Measurements from ENCODE around the gene ENDOD1.

ENDOD1 gene

GRCh38 chr11:95148938-95149337 lies 59.3 kb downstream of the ENDOD1 start:
- in situ Hi-C loops (cut with HindIII; ENCODE audit: low sequenced_read_pairs): no loop called here
- no peak for DNase-seq (ENCODE audit: low read depth)
- no peak for TF ChIP-seq CTCF (IDR thresholded peaks at IDR 0.05; ENCODE audit: low read depth, low read length, missing control alignments)
- no peak overlapping the region for H3K4me3 ChIP-seq (ENCODE audit: low read depth, low read length)

DNA sequence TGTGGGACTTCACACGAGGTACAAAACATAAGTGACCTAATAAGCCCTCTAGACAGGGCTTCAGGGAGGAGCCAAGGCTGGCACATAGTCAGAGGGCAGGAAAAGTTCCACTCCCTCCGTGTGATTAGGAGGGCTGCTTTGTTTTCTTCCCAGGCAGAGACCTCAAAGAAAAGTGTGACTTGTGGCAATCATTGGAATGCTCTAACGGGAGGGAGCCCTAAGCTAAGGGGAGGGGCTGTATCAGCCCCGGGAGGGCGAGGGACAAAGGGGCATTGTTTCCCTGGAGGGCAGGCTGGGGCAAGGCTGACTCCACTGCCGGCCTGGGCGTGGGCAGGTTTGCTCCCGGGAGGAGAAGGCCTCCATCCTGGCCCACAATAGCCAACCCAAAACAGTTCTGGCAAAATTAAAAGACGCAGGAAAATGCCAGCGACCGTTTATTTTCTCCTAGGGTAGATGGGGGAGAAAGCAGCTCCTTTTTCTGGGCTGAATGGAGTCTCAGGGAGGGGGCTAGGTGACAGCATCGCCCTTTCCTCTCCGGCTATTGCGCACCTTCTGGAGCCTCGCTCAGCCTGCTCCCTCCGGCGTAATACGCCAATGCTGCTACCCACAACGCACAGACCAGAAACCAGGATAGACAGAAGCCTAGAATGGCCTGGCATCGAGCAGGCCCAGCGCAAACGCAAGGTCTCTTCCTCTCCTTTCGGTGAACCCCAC lies 60.2 kb downstream of the ENDOD1 start:
- no peak for DNase-seq (ENCODE audit: low read depth)
- no peak overlapping the region for H3K4me3 ChIP-seq (ENCODE audit: low read depth, low read length)
- in situ Hi-C loops (cut with HindIII; ENCODE audit: low sequenced_read_pairs): no loop called here
- TF ChIP-seq CTCF (IDR thresholded peaks at IDR 0.05; ENCODE audit: low read depth, low read length, missing control alignments): no peak

GRCh38 chr11:95150956-95151684 lies 61.5 kb downstream of the ENDOD1 start:
- TF ChIP-seq CTCF (IDR thresholded peaks at IDR 0.05; ENCODE audit: low read depth, low read length, missing control alignments): peak; percentile 74
- peak overlapping the region; percentile 30 for H3K4me3 ChIP-seq (ENCODE audit: low read depth, low read length)
- in situ Hi-C loops (cut with HindIII; ENCODE audit: low sequenced_read_pairs): no loop called here
- DNase-seq (ENCODE audit: low read depth): peak; percentile 77

GRCh38 chr11:95152876-95153856 lies 63.5 kb downstream of the ENDOD1 start:
- TF ChIP-seq CTCF (IDR thresholded peaks at IDR 0.05; ENCODE audit: low read depth, low read length, missing control alignments): no peak
- H3K4me3 ChIP-seq (ENCODE audit: low read depth, low read length): no peak overlapping the region
- DNase-seq (ENCODE audit: low read depth): no peak
- in situ Hi-C loops (cut with HindIII; ENCODE audit: low sequenced_read_pairs): no loop called here

DNA sequence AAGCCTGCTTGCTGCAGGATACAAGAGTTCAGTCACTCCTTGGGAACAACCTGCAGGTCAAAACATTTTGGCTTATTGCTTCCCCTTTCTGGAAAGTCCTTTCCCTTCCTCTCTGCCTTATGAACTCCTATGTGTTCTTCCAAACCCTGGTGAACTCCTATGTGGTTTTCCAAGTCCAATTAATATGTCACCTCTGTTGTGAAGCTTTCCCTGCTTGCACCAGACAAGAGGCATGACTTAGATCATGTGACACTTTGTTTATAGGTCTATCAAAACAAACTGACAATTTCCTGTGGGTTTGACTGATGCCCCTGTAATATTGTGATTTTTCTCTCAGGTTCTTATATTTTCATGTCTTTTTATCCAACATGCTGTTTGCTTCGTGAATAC lies 64.2 kb downstream of the ENDOD1 start:
- H3K4me3 ChIP-seq (ENCODE audit: low read depth, low read length): no peak overlapping the region
- no peak for DNase-seq (ENCODE audit: low read depth)
- no peak for TF ChIP-seq CTCF (IDR thresholded peaks at IDR 0.05; ENCODE audit: low read depth, low read length, missing control alignments)
- in situ Hi-C loops (cut with HindIII; ENCODE audit: low sequenced_read_pairs): no loop called here

DNA sequence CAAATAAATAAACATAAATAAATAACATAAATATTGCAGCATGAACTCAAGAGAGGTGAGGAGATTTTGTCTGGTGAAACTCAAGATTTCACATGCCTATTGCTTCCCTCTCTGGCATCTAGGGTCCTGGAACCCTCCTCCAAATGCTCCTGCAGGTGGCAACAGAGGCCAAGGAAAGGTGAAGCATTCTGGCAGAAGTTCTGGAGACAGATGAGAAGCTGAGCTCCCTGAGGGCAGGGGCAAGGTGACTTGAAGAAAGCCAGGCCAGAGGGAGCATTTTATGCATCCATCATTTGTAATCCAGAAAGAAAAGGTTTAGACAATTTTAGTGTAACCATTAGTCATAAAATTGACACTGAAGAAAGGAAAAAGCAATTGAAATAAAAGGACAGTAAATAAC lies 64.9 kb downstream of the ENDOD1 start:
- peak; percentile 63 for DNase-seq (ENCODE audit: low read depth)
- no peak overlapping the region for H3K4me3 ChIP-seq (ENCODE audit: low read depth, low read length)
- in situ Hi-C loops (cut with HindIII; ENCODE audit: low sequenced_read_pairs): no loop called here
- TF ChIP-seq CTCF (IDR thresholded peaks at IDR 0.05; ENCODE audit: low read depth, low read length, missing control alignments): peak; percentile 79

Data from astrocyte of the cerebellum (primary cell).